Thyroid gland (tissue), 4 donors: ENCODE results near the gene GAK. TPM values are rescaled to one million over a fixed set of nuclear protein-coding genes. Genes with fewer than 3 reads are reported as not detected.

Source experiments
- DNase-seq, 2 donors: peaks; one replicate each; pipeline ENCODE4 v3.0.0-alpha.2; 2019
- H3K27ac ChIP-seq, 3 donors: fragments of 200-600 bp; sonication (generic); 1 replicate in 2 of 3; 2 replicates in 1 of 3; pipeline ENCODE4 v1.5.1; 2016 to 2019; ENCODE audit warnings: mild to moderate bottlenecking in 1 of 3, moderate library complexity in 1 of 3
- H3K27me3 ChIP-seq: fragments of 200-600 bp; sonication (generic); one replicate; pipeline ENCODE4 v1.5.1; 2019
- H3K36me3 ChIP-seq, 2 donors: fragments of 200-600 bp; sonication (generic); one replicate each; pipeline ENCODE4 v1.5.1; 2016 to 2019
- H3K4me1 ChIP-seq, 2 donors: fragments of 200-600 bp; sonication (generic); one replicate each; pipeline ENCODE4 v1.5.1; 2017 to 2019
- H3K4me3 ChIP-seq, 3 donors: fragments of 200-600 bp; sonication (generic); replicated peaks in 1 of 3; 1 replicate in 2 of 3; 2 replicates in 1 of 3; pipeline ENCODE4 v1.5.1; 2016; ENCODE audit warnings: mild to moderate bottlenecking in 1 of 3
- H3K9me3 ChIP-seq: fragments of 200-600 bp; sonication (generic); one replicate; pipeline ENCODE4 v1.5.1; 2017
- POLR2A ChIP-seq, 2 donors: fragments of 450-650 bp; IDR thresholded peaks; one replicate each; pipeline ENCODE4 v1.6.1; 2017; ENCODE audit warnings: antibody characterized with exemption in 2 of 2, mild to moderate bottlenecking in 2 of 2, moderate library complexity in 1 of 2
- WGBS, 2 donors: methylation state at CpG; one replicate each; pipeline ENCODE4 v1.1.5; 2017; 5-methylcytosine and 5-hydroxymethylcytosine counted together
- intact Hi-C: fragments of 100-400 bp; cut with DNase I; formaldehyde crosslinking; loops from one replicate; pipeline ENCODE4 v1.15.1; 2023
- total RNA-seq, 4 donors: library from RNA; depleted of rRNA; stranded (reverse); fragments of >200 nt; gene quantifications; one replicate each; pipeline ENCODE4 v1.2.3, GENCODE V29; 2016
- TF ChIP-seq, protein P1 (sequence below), 6 experiments: fragments of 200-600 bp in 3 of 6; fragments of 450-650 bp in 3 of 6; sonication (generic) in 3 of 6; IDR thresholded peaks; one replicate each; pipeline ENCODE4 v1.5.1; 2016 to 2019; ENCODE audit warnings: antibody characterized with exemption in 6 of 6, mild to moderate bottlenecking in 2 of 6, inconsistent platforms in 1 of 6, moderate library complexity in 1 of 6

GAK gene
- total RNA-seq, 4 donors from 2014 or later, result 86.4 to 184 (median 153) TPM

DNA sequence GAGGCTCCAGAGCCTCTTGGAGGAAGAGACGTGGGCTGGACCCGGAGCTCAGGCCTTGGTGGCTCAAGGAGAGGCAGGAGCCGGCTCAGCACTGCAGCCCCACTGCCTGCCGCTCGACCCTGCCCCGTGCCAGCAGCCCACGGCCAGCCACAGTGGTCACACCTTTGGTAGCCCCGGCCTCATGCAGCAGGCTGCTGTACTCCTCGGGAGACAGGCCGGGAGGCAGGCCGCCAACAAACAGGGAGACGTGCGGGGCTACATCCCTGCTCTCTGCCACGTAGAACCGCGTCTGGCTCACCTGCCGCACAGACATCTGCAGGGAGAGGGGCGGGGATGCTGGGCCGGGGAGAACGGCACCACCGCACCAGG lies 33.6 kb upstream of the GAK start:
- no peak for TF ChIP-seq POLR2A (IDR thresholded peaks at IDR 0.05)
- TF ChIP-seq, protein P1, sequence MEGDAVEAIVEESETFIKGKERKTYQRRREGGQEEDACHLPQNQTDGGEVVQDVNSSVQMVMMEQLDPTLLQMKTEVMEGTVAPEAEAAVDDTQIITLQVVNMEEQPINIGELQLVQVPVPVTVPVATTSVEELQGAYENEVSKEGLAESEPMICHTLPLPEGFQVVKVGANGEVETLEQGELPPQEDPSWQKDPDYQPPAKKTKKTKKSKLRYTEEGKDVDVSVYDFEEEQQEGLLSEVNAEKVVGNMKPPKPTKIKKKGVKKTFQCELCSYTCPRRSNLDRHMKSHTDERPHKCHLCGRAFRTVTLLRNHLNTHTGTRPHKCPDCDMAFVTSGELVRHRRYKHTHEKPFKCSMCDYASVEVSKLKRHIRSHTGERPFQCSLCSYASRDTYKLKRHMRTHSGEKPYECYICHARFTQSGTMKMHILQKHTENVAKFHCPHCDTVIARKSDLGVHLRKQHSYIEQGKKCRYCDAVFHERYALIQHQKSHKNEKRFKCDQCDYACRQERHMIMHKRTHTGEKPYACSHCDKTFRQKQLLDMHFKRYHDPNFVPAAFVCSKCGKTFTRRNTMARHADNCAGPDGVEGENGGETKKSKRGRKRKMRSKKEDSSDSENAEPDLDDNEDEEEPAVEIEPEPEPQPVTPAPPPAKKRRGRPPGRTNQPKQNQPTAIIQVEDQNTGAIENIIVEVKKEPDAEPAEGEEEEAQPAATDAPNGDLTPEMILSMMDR (IDR thresholded peaks at IDR 0.05), result no peak
- peaks cover 0 to 4% of the 10 kb centered on the region in 2 donors for H3K4me1 ChIP-seq
- H3K36me3 ChIP-seq, result peaks cover 8 to 11% of the 10 kb centered on the region in 2 donors
- WGBS, 2 donors, result 92 to 94% methylated on average over 12 of the region's 21 CpGs
- intact Hi-C loops, result no loop called here
- H3K27me3 ChIP-seq, result no peaks in the 10 kb centered on the region
- H3K4me3 ChIP-seq, result no peak overlapping the region
- H3K27ac ChIP-seq, result no peak overlapping the region
- DNase-seq, result no peak
- no peaks in the 10 kb centered on the region for H3K9me3 ChIP-seq

DNA sequence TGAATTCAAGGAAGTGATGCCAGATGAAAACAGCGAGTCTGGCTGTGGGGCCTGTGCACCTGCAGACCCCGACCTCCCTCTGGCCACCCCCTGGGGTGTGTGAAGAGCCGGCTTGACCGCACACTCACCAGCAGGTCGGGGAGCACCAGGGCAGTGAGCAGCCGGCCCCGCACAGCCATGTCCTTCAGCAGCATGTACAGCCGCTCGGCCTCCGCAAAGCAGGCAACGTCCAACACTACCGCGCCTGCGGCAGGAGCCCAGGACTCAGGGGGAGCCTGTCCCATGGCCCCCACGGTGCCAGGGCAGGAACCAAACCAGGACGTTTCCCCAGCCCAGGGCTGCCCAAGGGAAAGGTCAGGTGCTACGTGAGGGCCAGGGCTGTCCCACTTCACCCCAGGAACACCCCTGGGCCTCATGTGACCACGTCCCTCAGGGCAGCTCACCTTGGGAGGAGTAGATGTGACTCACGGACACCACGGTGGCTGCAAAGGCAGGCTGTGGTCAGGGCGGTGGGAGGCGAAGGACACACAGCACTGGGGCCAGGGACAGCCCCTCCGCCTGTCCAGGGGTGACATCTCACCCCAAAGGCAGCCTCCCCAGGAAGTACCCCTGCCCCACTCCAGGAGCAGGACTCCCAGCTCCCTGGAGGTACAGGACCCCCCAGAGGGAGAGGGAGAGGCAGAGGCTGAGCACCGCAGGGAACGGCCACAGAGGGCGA lies 33.1 kb upstream of the GAK start:
- DNase-seq, result no peak
- peaks cover 8 to 11% of the 10 kb centered on the region in 2 donors for H3K36me3 ChIP-seq

DNA sequence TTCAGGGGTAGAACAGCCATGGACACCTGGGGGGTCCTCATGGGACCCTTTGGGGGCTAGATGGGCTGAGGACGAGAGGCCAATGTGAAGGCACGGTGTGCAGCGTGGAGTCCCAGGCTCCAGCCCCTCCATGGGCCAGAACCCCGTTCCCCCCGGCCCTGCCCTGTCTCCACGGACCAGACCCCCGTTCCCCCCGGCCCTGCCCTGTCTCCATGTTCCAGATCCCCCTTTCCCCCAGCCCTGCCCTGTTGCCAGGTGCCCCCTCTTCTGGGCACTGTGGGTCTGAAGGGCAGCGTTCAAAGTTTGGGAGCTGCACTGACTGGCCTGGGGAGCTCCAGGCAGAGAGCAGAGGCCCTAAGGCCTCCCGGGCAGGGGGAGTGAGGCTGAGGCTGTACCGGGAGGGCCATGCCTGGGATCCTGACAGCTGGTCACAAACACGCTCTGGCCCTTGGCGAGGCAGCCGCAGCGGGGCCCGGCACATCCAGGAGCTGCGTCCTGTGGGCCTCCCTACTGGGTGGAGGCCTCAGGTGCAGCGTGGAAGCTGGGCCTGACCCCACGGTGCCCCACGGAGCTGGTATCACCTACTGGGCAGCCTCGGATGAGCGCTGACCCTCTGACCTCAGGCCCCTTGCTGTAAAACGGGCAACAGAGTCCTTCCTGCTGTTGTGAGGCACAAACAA lies 32.4 kb upstream of the GAK start:
- Histone ChIP-seq H3K4me1 (peaks cover 0 to 4% of the 10 kb centered on the region in 2 donors), H3K36me3 (peaks cover 8 to 11% of the 10 kb centered on the region in 2 donors), H3K27me3 (no peaks in the 10 kb centered on the region), H3K27ac (no peak overlapping the region), H3K9me3 (no peaks in the 10 kb centered on the region), H3K4me3 (no peak overlapping the region)
- TF ChIP-seq, protein P1 (IDR thresholded peaks at IDR 0.05), result no peak
- intact Hi-C loops, result no loop called here
- no peak for DNase-seq
- 83 to 91% methylated on average over 14 to 15 of the region's 23 CpGs for WGBS, 2 donors

More for the DNA sequence above, 33.1 kb upstream of the GAK start:
- H3K4me1 ChIP-seq, result peaks cover 0 to 4% of the 10 kb centered on the region in 2 donors
- H3K4me3 ChIP-seq, result no peak overlapping the region
- intact Hi-C loops, result no loop called here
- TF ChIP-seq, protein P1 (IDR thresholded peaks at IDR 0.05), result no peak
- no peak for TF ChIP-seq POLR2A (IDR thresholded peaks at IDR 0.05)
- H3K9me3 ChIP-seq, result no peaks in the 10 kb centered on the region
- no peaks in the 10 kb centered on the region for H3K27me3 ChIP-seq
- 92% methylated on average over 5 to 22 of the region's 26 CpGs for WGBS, 2 donors
- H3K27ac ChIP-seq, result no peak overlapping the region

DNA sequence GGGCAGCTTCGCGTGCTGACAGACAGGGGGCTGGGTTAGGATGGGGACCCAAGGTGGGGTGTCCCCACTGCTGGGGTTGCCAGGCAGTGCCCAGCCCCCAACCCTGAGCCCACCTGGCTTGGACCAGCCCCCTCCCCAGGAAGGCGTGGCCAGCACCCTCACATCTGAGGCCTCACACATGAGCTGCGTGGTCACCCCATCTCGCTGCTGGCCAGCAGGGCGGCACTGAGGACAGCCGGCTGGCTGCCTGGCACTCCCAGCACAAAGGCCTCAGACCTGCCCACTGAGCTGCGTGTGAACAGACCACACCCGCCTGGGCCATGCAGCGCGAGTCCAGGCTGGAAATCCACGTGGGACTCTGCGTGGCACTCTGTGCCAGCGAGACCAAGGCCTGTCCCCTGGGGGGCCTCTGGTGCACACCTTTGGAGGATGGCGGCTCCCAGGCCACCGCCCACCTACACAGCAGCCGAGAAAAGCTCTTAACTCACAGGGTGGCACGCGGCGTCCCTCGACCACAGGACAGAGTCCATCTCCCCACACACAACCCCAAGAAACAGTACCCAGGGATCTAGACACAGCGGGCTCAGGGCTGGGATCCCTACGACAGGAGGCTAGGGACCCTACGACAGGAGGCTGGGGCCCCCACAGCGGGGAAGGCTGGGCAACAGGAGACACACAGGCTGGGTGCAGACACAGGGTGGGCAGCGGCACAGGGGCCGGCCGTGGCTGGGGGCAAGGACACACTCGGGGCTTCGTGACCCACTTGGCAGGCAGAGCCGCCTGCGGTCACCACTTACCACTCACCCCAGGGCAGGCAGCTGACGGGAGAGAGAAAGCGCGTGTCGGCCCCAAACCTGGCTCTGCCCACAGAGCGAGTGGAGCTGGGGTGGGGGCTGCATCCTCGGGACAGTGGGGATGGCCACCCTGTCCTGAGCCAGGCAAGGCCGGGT lies 31.4 kb upstream of the GAK start:
- 94 to 96% methylated on average over 9 to 24 of the region's 39 CpGs for WGBS, 2 donors
- Histone ChIP-seq H3K4me1 (peaks cover 0 to 4% of the 10 kb centered on the region in 2 donors), H3K36me3 (peaks cover 8 to 12% of the 10 kb centered on the region in 2 donors), H3K9me3 (no peaks in the 10 kb centered on the region), H3K27me3 (no peaks in the 10 kb centered on the region), H3K27ac (no peak overlapping the region), H3K4me3 (no peak overlapping the region)
- intact Hi-C loops, result no loop called here
- TF ChIP-seq POLR2A (IDR thresholded peaks at IDR 0.05), result no peak
- TF ChIP-seq, protein P1 (IDR thresholded peaks at IDR 0.05), result no peak
- DNase-seq, result no peak
